MM.1S (cell line): Measurements from ENCODE around the gene ENTREP1.

ENCODE experiments used
- DNase-seq: peaks from one replicate; pipeline ENCODE4 v3.0.0-alpha.2; 2015
- H2AFZ ChIP-seq: fragments of 300-600 bp; sonication (generic); 2 replicates; pipeline ENCODE4 v1.6.0; 2016; ENCODE audit warnings: antibody characterized with exemption, low read length
- H3F3A ChIP-seq: fragments of 300-600 bp; sonication (generic); 2 replicates; pipeline ENCODE4 v1.6.1; 2016; ENCODE audit warnings: mild to moderate bottlenecking, antibody characterized with exemption, low read length, moderate library complexity, mixed read lengths; ENCODE audit not compliant: insufficient read depth
- H3K27ac ChIP-seq: fragments of 300-600 bp; sonication (generic); 2 replicates; pipeline ENCODE4 v1.5.1; 2016; ENCODE audit warnings: mild to moderate bottlenecking, low read length
- H3K27me3 ChIP-seq: fragments of 300-600 bp; sonication (generic); replicated peaks from 2 replicates; pipeline ENCODE4 v1.6.0; 2016; ENCODE audit warnings: low read length; ENCODE audit not compliant: insufficient read depth
- H3K36me3 ChIP-seq: fragments of 300-600 bp; sonication (generic); replicated peaks from 2 replicates; pipeline ENCODE4 v1.6.1; 2016; ENCODE audit warnings: mild to moderate bottlenecking, low read length, mixed read lengths; ENCODE audit not compliant: insufficient read depth
- H3K4me1 ChIP-seq: fragments of 300-600 bp; sonication (generic); 2 replicates; pipeline ENCODE4 v1.6.1; 2016; ENCODE audit warnings: low read length, mixed read lengths
- H3K4me2 ChIP-seq: fragments of 300-600 bp; sonication (generic); 2 replicates; pipeline ENCODE4 v1.6.0; 2016; ENCODE audit warnings: low read depth, low read length
- H3K4me3 ChIP-seq: fragments of 300-600 bp; sonication (generic); 2 replicates; pipeline ENCODE4 v1.5.1; 2016; ENCODE audit warnings: low read length, mixed read lengths
- H3K79me2 ChIP-seq: fragments of 300-600 bp; sonication (generic); 2 replicates; pipeline ENCODE4 v1.6.1; 2016; ENCODE audit warnings: mixed run types, low read length, mixed read lengths
- H3K9ac ChIP-seq: fragments of 300-600 bp; sonication (generic); 2 replicates; pipeline ENCODE4 v1.6.1; 2016; ENCODE audit warnings: low read length, mixed read lengths
- H3K9me2 ChIP-seq: fragments of 300-600 bp; sonication (generic); replicated peaks from 2 replicates; pipeline ENCODE4 v1.6.1; 2016; ENCODE audit warnings: mild to moderate bottlenecking, low read length, mixed read lengths; ENCODE audit not compliant: insufficient read depth
- H3K9me3 ChIP-seq: fragments of 300-600 bp; sonication (generic); replicated peaks from 2 replicates; pipeline ENCODE4 v1.6.1; 2016; ENCODE audit warnings: mild to moderate bottlenecking, low read length, mixed read lengths; ENCODE audit not compliant: insufficient read depth
- H4K20me1 ChIP-seq: fragments of 300-600 bp; sonication (generic); 2 replicates; pipeline ENCODE4 v1.6.1; 2016; ENCODE audit warnings: mild to moderate bottlenecking, low read length, moderate library complexity, mixed read lengths; ENCODE audit not compliant: insufficient read depth
- CTCF ChIP-seq: fragments of 300-600 bp; sonication (generic); IDR thresholded peaks from 2 replicates; pipeline ENCODE4 v1.5.1; 2016; ENCODE audit warnings: antibody characterized with exemption, low read length, mixed read lengths
- EZH2 ChIP-seq: fragments of 300-600 bp; sonication (generic); optimal IDR thresholded peaks from 2 replicates; pipeline ENCODE3; 2017; ENCODE audit warnings: low read depth, mild to moderate bottlenecking, antibody characterized with exemption, low read length, mixed read lengths
- EZH2phosphoT487 ChIP-seq: fragments of 300-600 bp; sonication (generic); IDR thresholded peaks from 2 replicates; pipeline ENCODE4 v1.6.1; 2018; ENCODE audit warnings: antibody characterized with exemption, low read length

The ENTREP1 gene

GRCh38 chr9:69279733-69280132 is 45.3 kb upstream of the ENTREP1 start:
- H3K27me3 ChIP-seq = no peaks in the 10 kb centered on the region
- H3K9me2 ChIP-seq = no peaks in the 10 kb centered on the region
- TF ChIP-seq CTCF = no peak
- TF ChIP-seq EZH2phosphoT487 = no peak
- TF ChIP-seq EZH2 = no peak
- no peak overlapping the region for H3K27ac ChIP-seq
- no peaks in the 10 kb centered on the region for H3K79me2 ChIP-seq
- H3K4me1 ChIP-seq = no peaks in the 10 kb centered on the region
- no peaks in the 10 kb centered on the region for H3K9me3 ChIP-seq
- no peak overlapping the region for H3K9ac ChIP-seq
- DNase-seq = no peak
- no peak overlapping the region for H2AFZ ChIP-seq
- H3K36me3 ChIP-seq = no peaks in the 10 kb centered on the region
- H3K4me3 ChIP-seq = no peak overlapping the region
- no peaks in the 10 kb centered on the region for H4K20me1 ChIP-seq
- H3K4me2 ChIP-seq = no peak overlapping the region
- H3F3A ChIP-seq = no peaks in the 10 kb centered on the region

- no peak overlapping the region for H3K4me3 ChIP-seq
- H3F3A ChIP-seq = no peaks in the 10 kb centered on the region
- TF ChIP-seq EZH2phosphoT487 = no peak
- TF ChIP-seq CTCF = no peak
- TF ChIP-seq EZH2 = no peak
- H3K27me3 ChIP-seq = no peaks in the 10 kb centered on the region
- no peak for DNase-seq
- no peak overlapping the region for H2AFZ ChIP-seq
- H4K20me1 ChIP-seq = no peaks in the 10 kb centered on the region
- H3K4me2 ChIP-seq = no peak overlapping the region
- no peak overlapping the region for H3K9ac ChIP-seq
- H3K4me1 ChIP-seq = no peaks in the 10 kb centered on the region
- H3K79me2 ChIP-seq = no peaks in the 10 kb centered on the region
- H3K27ac ChIP-seq = no peak overlapping the region
- no peaks in the 10 kb centered on the region for H3K9me2 ChIP-seq
- no peaks in the 10 kb centered on the region for H3K9me3 ChIP-seq
- no peaks in the 10 kb centered on the region for H3K36me3 ChIP-seq
Measured at GRCh38 chr9:69283003-69283402, 42.0 kb upstream of the ENTREP1 start.

- TF ChIP-seq CTCF = no peak
- Histone ChIP-seq H3F3A (no peaks in the 10 kb centered on the region), H4K20me1 (no peaks in the 10 kb centered on the region), H3K79me2 (no peaks in the 10 kb centered on the region), H3K27ac (no peak overlapping the region), H3K36me3 (no peaks in the 10 kb centered on the region), H3K27me3 (no peaks in the 10 kb centered on the region), H2AFZ (no peak overlapping the region), H3K9ac (no peak overlapping the region), H3K9me2 (no peaks in the 10 kb centered on the region), H3K4me3 (no peak overlapping the region), H3K4me1 (peaks cover 11% of the 10 kb centered on the region; the same call in 1 of the 2 replicates), H3K9me3 (no peaks in the 10 kb centered on the region), H3K4me2 (no peak overlapping the region)
- DNase-seq = no peak
Measured at GRCh38 chr9:69292078-69292477, 32.9 kb upstream of the ENTREP1 start.
